H1 (cell line): Measurements from ENCODE around the gene BEST1. TPM values are rescaled to one million over a fixed set of nuclear protein-coding genes. Genes with fewer than 3 reads are reported as not detected.

Experiments used
- EP300 ChIP-seq, 2 experiments: IDR thresholded peaks; 1 replicate in 1 of 2; 2 replicates in 1 of 2; pipeline ENCODE4 v1.6.1; 2011 to 2012; ENCODE audit warnings: low read depth in 2 of 2, low read length in 2 of 2, mild to moderate bottlenecking in 2 of 2, borderline replicate concordance in 1 of 2, inconsistent platforms in 1 of 2, moderate library complexity in 1 of 2
- MAX ChIP-seq: IDR thresholded peaks from 2 replicates; pipeline ENCODE4 v1.6.1; 2012; ENCODE audit warnings: inconsistent platforms
- POLR2A ChIP-seq, 2 experiments: IDR thresholded peaks; 1 replicate in 1 of 2; 2 replicates in 1 of 2; pipeline ENCODE4 v1.6.1; 2011; ENCODE audit warnings: low read depth in 2 of 2, low read length in 2 of 2, mild to moderate bottlenecking in 2 of 2; ENCODE audit errors: control extremely low read depth in 1 of 2
- RFX5 ChIP-seq: IDR thresholded peaks from 2 replicates; pipeline ENCODE4 v1.6.1; 2011; ENCODE audit warnings: low read depth, low read length, improper control_type of control experiment, borderline replicate concordance
- polyA plus RNA-seq, 7 experiments: library from polyadenylated mRNA; depleted of rRNA in 3 of 7; stranded (reverse) in 5 of 7; unstranded in 2 of 7; fragments of >200 nt in 5 of 7; fragments of 200-250 nt in 2 of 7; gene quantifications; 1 replicate in 5 of 7; 2 replicates in 1 of 7; 4 replicates in 1 of 7; pipeline versions ENCODE4 v1.2.1 to v1.2.3, GENCODE V29; 2011 to 2013; ENCODE audit warnings: missing spikeins in 2 of 7, mixed read lengths in 2 of 7
- total RNA-seq: library from RNA; stranded (reverse); fragmentation: NEBNext Ultra II Directional; extraction: Animal tissue kit (Norgen Biotek cat#: 25700); gene quantifications from 2 replicates; pipeline ENCODE4 v1.2.1, GENCODE V29; 2021

Gene BEST1
- total and polyA plus RNA-seq, 2 of the 8 experiments (the other 6 are each of a cell fraction or from before 2014, with no cell fraction given): 0.22 to 0.62 TPM

- TF ChIP-seq MAX (no peak), POLR2A (IDR thresholded peaks at IDR 0.05; ENCODE audit: control extremely low read depth in 1 of 2, low read depth in 2 of 2, low read length in 2 of 2) (no peak), RFX5 (no peak), EP300 (IDR thresholded peaks at IDR 0.05; ENCODE audit: borderline replicate concordance in 1 of 2, low read depth in 2 of 2, low read length in 2 of 2) (no peak)
- TF ChIP-seq, all 59 proteins: peak for 0
Measured at GRCh38 chr11:61907282-61907681, 42.9 kb upstream of the BEST1 start (continued).
